Mesodermal cell (in vitro differentiated cells): Measurements from ENCODE around the gene NDUFS1.
"Not testable (repeated sequence)": the region's sequence is repeated elsewhere in the genome, so short reads cannot be mapped to it uniquely, and the experiment has no call there.

Experiments
- H3K27ac ChIP-seq: 2 replicates; pipeline ENCODE4 v1.7.0; 2013; ENCODE audit warnings: mild to moderate bottlenecking, low read depth, low read length, moderate library complexity; ENCODE audit not compliant: severe bottlenecking
- H3K36me3 ChIP-seq: 2 replicates; pipeline ENCODE4 v1.7.1; 2013; ENCODE audit warnings: mild to moderate bottlenecking, low read length, moderate library complexity; ENCODE audit not compliant: control insufficient read depth, insufficient read depth
- H3K4me1 ChIP-seq: one replicate; pipeline ENCODE4 v1.7.1; 2013; ENCODE audit warnings: mild to moderate bottlenecking, low read length; ENCODE audit not compliant: insufficient read depth, control insufficient read depth, poor library complexity, severe bottlenecking
- H3K4me3 ChIP-seq: 2 replicates; pipeline ENCODE4 v1.7.0; 2013; ENCODE audit warnings: low read length, control low read depth, mild to moderate bottlenecking; ENCODE audit not compliant: insufficient read depth, poor library complexity, severe bottlenecking; ENCODE audit errors: extremely low read depth
- H3K9me3 ChIP-seq: 2 replicates; pipeline ENCODE4 v1.7.1; 2013; ENCODE audit warnings: mild to moderate bottlenecking, low read length, moderate library complexity; ENCODE audit not compliant: control insufficient read depth
- WGBS, 2 experiments: methylation state at CpG; one replicate each; pipeline ENCODE4 v1.1.5; 2013; ENCODE audit warnings: missing lambda C conversion rate in 2 of 2; ENCODE audit not compliant: insufficient coverage in 2 of 2; 5-methylcytosine and 5-hydroxymethylcytosine counted together

NDUFS1 gene

GRCh38 chr2:206162401-206162800 lies 3.2 kb upstream of the NDUFS1 start:
- no CpG with 5 or more reads among the region's 4 CpGs for WGBS, 2 experiments
- H3K4me3 ChIP-seq, H3K27ac ChIP-seq, H3K9me3 ChIP-seq: not testable (repeated sequence)
- H3K4me1 ChIP-seq = peaks cover 14% of the 10 kb centered on the region
- peaks cover 60% of the 10 kb centered on the region for H3K36me3 ChIP-seq

- Histone ChIP-seq H3K4me1 (peaks cover 14% of the 10 kb centered on the region), H3K27ac (no peak overlapping the region), H3K4me3 (peak overlapping the region; percentile 98), H3K36me3 (peaks cover 65% of the 10 kb centered on the region), H3K9me3 (no peaks in the 10 kb centered on the region)
- WGBS, 2 experiments = 81 to 100% methylated on average over 1 of the region's 2 CpGs
These were observed 1.5 kb upstream of the NDUFS1 start for GRCh38 chr2:206160807-206161179.

- Histone ChIP-seq H3K27ac (peak overlapping the region; percentile 91), H3K4me3 (peak overlapping the region; percentile 98), H3K9me3 (no peaks in the 10 kb centered on the region), H3K36me3 (peaks cover 65% of the 10 kb centered on the region), H3K4me1 (peaks cover 14% of the 10 kb centered on the region)
- 2 to 5% methylated on average over 17 to 30 of the region's 30 CpGs for WGBS, 2 experiments
These were observed 1.0 kb upstream of the NDUFS1 start for GRCh38 chr2:206160125-206160806.

- Histone ChIP-seq H3K9me3 (no peaks in the 10 kb centered on the region), H3K27ac (peak overlapping the region; percentile 91), H3K4me1 (peaks cover 14% of the 10 kb centered on the region), H3K4me3 (peak overlapping the region; percentile 98), H3K36me3 (peaks cover 62% of the 10 kb centered on the region)
- 0% methylated on average over 21 to 29 of the region's 33 CpGs for WGBS, 2 experiments
These were observed 490 bp downstream of the NDUFS1 start for GRCh38 chr2:206158563-206159345.

GRCh38 chr2:206157014-206157413 lies 2.2 kb downstream of the NDUFS1 start:
- not testable (repeated sequence) for H3K27ac ChIP-seq, H3K4me1 ChIP-seq, H3K9me3 ChIP-seq, H3K4me3 ChIP-seq
- H3K36me3 ChIP-seq = peaks cover 60% of the 10 kb centered on the region
- 93 to 96% methylated on average over 8 to 11 of the region's 11 CpGs for WGBS, 2 experiments

GRCh38 chr2:206154197-206154596 lies 5.0 kb downstream of the NDUFS1 start:
- H3K4me3 ChIP-seq = no peak overlapping the region
- no peaks in the 10 kb centered on the region for H3K9me3 ChIP-seq
- H3K27ac ChIP-seq = no peak overlapping the region
- WGBS, 2 experiments = 100% methylated on average over 1 of the region's 3 CpGs; no CpG with 5 or more reads in 1 of the 2 experiments
- peaks cover 72% of the 10 kb centered on the region for H3K36me3 ChIP-seq
- H3K4me1 ChIP-seq = no peaks in the 10 kb centered on the region

- Histone ChIP-seq H3K4me1 (no peaks in the 10 kb centered on the region), H3K27ac (no peak overlapping the region), H3K9me3 (no peaks in the 10 kb centered on the region), H3K36me3 (peaks cover 79% of the 10 kb centered on the region), H3K4me3 (no peak overlapping the region)
- 89% methylated on average over 4 of the region's 4 CpGs; no CpG with 5 or more reads in 1 of the 2 experiments for WGBS, 2 experiments
These were observed 8.6 kb downstream of the NDUFS1 start for GRCh38 chr2:206150631-206151030.

- H3K4me1 ChIP-seq = no peaks in the 10 kb centered on the region
- WGBS, 2 experiments = 80% methylated on average over 1 of the region's 1 CpG
- H3K27ac ChIP-seq = no peak overlapping the region
- no peak overlapping the region for H3K4me3 ChIP-seq
- peaks cover 79% of the 10 kb centered on the region for H3K36me3 ChIP-seq
- H3K9me3 ChIP-seq = no peaks in the 10 kb centered on the region
These were observed 9.1 kb downstream of the NDUFS1 start for GRCh38 chr2:206150168-206150567.

- no CpG with 5 or more reads among the region's 1 CpG for WGBS, 2 experiments
- H3K36me3 ChIP-seq = peaks cover 84% of the 10 kb centered on the region
These were observed 9.9 kb downstream of the NDUFS1 start for GRCh38 chr2:206149330-206149729.

GRCh38 chr2:206145665-206146064 lies 13.6 kb downstream of the NDUFS1 start:
- Histone ChIP-seq H3K4me3 (no peak overlapping the region), H3K9me3 (no peaks in the 10 kb centered on the region), H3K36me3 (peaks cover 85% of the 10 kb centered on the region), H3K27ac (no peak overlapping the region), H3K4me1 (no peaks in the 10 kb centered on the region)
- 98 to 100% methylated on average over 2 to 5 of the region's 5 CpGs for WGBS, 2 experiments

More at GRCh38 chr2:206149330-206149729, 9.9 kb downstream of the NDUFS1 start:
- Histone ChIP-seq H3K27ac (no peak overlapping the region), H3K4me3 (no peak overlapping the region), H3K4me1 (no peaks in the 10 kb centered on the region), H3K9me3 (no peaks in the 10 kb centered on the region)

- Histone ChIP-seq H3K4me1 (no peaks in the 10 kb centered on the region), H3K27ac (no peak overlapping the region), H3K4me3 (no peak overlapping the region), H3K36me3 (peaks cover 81% of the 10 kb centered on the region), H3K9me3 (no peaks in the 10 kb centered on the region)
- no CpG with 5 or more reads among the region's 2 CpGs for WGBS, 2 experiments
These were observed 14.9 kb downstream of the NDUFS1 start for GRCh38 chr2:206144383-206144782.
